OCI-LY3 (cell line): ENCODE measurements around the gene PTPRM.

Experiments used
- H2AFZ ChIP-seq: fragments of 200-600, 300-600 bp; shearing (Covaris generic); 2 replicates; pipeline ENCODE4 v1.6.0; 2014; ENCODE audit warnings: antibody characterized with exemption, low read depth, low read length
- H3K27ac ChIP-seq: fragments of 200-600, 300-600 bp; sonication (generic); 2 replicates; pipeline ENCODE4 v1.5.1; 2014; ENCODE audit warnings: mild to moderate bottlenecking, low read length, moderate library complexity, mixed read lengths
- H3K27me3 ChIP-seq: fragments of 200-600, 300-600 bp; sonication (generic); 2 replicates; pipeline ENCODE4 v1.6.1; 2014; ENCODE audit warnings: low read depth, low read length, mixed read lengths
- H3K36me3 ChIP-seq: fragments of 200-600, 300-600 bp; sonication (generic); replicated peaks from 2 replicates; pipeline ENCODE3; 2014; ENCODE audit warnings: low read depth, low read length, mixed read lengths
- H3K4me1 ChIP-seq: fragments of 300-600, 200-600 bp; sonication (generic); 2 replicates; pipeline ENCODE4 v1.6.1; 2014; ENCODE audit warnings: low read length, mixed read lengths
- H3K4me2 ChIP-seq: fragments of 200-600, 300-600 bp; sonication (generic); 2 replicates; pipeline ENCODE4 v1.6.1; 2014; ENCODE audit warnings: low read length, mixed read lengths
- H3K4me3 ChIP-seq: fragments of 300-600, 200-600 bp; sonication (generic); 2 replicates; pipeline ENCODE4 v1.5.1; 2014; ENCODE audit warnings: antibody characterized with exemption, mild to moderate bottlenecking, low read length, moderate library complexity
- H3K79me2 ChIP-seq: fragments of 300-600, 200-600 bp; shearing (Covaris generic); 2 replicates; pipeline ENCODE4 v1.6.1; 2014; ENCODE audit warnings: mild to moderate bottlenecking, low read length, mixed read lengths
- H3K9ac ChIP-seq: fragments of 300-600, 200-600 bp; shearing (Covaris generic); 2 replicates; pipeline ENCODE4 v1.6.0; 2014; ENCODE audit warnings: mild to moderate bottlenecking, low read length, moderate library complexity
- H3K9me3 ChIP-seq: fragments of 200-600, 300-600 bp; shearing (Covaris generic); 2 replicates; pipeline ENCODE4 v1.6.1; 2014; ENCODE audit warnings: low read length, mixed read lengths; ENCODE audit not compliant: insufficient read depth
- H4K20me1 ChIP-seq: fragments of 200-600, 300-600 bp; sonication (generic); 2 replicates; pipeline ENCODE4 v1.6.1; 2016; ENCODE audit warnings: low read length, mixed read lengths; ENCODE audit not compliant: insufficient read depth
- EZH2phosphoT487 ChIP-seq: fragments of 200-600 bp; shearing (Covaris generic); IDR thresholded peaks from 2 replicates; pipeline ENCODE4 v1.6.1; 2018; ENCODE audit warnings: antibody characterized with exemption, mixed run types, low read depth
- TF ChIP-seq, protein P1 (sequence below): fragments of 200-600, 300-600 bp; sonication (generic); IDR thresholded peaks from 2 replicates; pipeline ENCODE4 v1.5.1; 2014; ENCODE audit warnings: antibody characterized with exemption, low read length, low read depth

Gene PTPRM

DNA sequence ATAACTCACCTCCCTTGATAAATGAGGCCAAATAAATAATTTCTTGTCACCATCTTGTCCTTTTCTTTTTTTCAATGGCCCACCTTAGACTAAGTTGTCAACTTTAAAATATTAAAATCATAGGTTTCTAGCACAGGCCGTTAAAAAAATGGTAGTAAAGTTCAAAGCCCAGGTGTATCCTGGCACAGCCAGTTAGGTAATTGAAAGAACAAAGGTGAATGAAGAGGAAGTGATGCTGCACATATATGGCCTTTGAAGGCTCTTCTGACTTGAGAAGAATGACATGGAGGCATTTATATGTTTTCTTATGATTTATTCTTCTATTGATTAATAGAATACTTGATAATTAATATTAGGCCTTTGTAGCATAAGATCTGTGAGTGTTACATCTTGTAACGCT, 208.7 kb downstream of the PTPRM start:
- H3K4me2 ChIP-seq = no peak overlapping the region
- H3K79me2 ChIP-seq = no peaks in the 10 kb centered on the region

DNA sequence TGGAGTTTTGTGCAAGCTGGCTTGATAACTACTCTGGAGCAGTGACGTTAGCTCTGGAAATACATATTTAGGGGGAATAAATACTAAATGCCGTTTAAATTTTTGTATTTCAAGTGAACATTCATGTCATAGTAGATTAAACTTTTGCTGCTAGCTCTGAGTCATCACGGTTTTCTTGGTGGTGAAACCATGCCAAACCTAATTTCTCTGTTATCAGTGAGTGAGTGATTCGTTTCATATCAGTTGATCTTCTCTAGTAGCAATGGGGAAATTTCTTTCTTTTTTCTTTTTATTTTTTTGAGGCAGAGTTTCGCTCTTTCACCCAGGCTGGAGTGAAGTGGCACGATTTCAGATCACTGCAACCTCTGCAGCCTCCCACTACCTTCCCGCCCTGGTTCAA, 211.1 kb downstream of the PTPRM start:
- Histone ChIP-seq H3K27me3 (no peaks in the 10 kb centered on the region), H3K9ac (no peak overlapping the region), H3K79me2 (no peaks in the 10 kb centered on the region), H2AFZ (no peak overlapping the region), H3K36me3 (no peaks in the 10 kb centered on the region), H3K4me1 (no peaks in the 10 kb centered on the region), H3K4me3 (no peak overlapping the region), H3K9me3 (no peaks in the 10 kb centered on the region), H4K20me1 (no peaks in the 10 kb centered on the region), H3K27ac (no peak overlapping the region), H3K4me2 (no peak overlapping the region)
- no peak for TF ChIP-seq EZH2phosphoT487
- TF ChIP-seq, protein P1, sequence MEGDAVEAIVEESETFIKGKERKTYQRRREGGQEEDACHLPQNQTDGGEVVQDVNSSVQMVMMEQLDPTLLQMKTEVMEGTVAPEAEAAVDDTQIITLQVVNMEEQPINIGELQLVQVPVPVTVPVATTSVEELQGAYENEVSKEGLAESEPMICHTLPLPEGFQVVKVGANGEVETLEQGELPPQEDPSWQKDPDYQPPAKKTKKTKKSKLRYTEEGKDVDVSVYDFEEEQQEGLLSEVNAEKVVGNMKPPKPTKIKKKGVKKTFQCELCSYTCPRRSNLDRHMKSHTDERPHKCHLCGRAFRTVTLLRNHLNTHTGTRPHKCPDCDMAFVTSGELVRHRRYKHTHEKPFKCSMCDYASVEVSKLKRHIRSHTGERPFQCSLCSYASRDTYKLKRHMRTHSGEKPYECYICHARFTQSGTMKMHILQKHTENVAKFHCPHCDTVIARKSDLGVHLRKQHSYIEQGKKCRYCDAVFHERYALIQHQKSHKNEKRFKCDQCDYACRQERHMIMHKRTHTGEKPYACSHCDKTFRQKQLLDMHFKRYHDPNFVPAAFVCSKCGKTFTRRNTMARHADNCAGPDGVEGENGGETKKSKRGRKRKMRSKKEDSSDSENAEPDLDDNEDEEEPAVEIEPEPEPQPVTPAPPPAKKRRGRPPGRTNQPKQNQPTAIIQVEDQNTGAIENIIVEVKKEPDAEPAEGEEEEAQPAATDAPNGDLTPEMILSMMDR = no peak

More for the DNA sequence above, 208.7 kb downstream of the PTPRM start:
- Histone ChIP-seq H3K36me3 (no peaks in the 10 kb centered on the region), H3K4me3 (no peak overlapping the region), H3K27ac (no peak overlapping the region), H4K20me1 (no peaks in the 10 kb centered on the region), H3K4me1 (no peaks in the 10 kb centered on the region), H3K27me3 (no peaks in the 10 kb centered on the region), H2AFZ (no peak overlapping the region), H3K9me3 (no peaks in the 10 kb centered on the region), H3K9ac (no peak overlapping the region)
- no peak for TF ChIP-seq EZH2phosphoT487
- TF ChIP-seq, protein P1 = no peak

DNA sequence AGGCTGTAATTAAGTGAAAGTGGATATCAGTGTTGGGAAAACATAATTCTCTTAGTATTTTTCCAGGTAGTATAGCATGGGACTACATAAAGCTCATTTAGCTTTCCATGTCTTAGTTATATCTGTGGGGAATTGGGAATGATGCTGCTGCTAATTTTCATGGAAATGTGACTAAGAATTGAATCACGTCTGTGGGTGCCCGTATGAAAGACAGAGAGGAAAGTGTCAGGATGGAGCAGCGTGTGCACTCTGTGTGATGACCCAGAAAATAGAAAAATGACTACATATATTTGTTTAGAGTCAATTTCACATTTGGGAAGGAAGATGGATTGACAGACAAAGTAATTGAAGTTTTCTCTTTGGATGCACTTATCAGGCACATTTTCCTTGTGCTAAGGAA, 212.1 kb downstream of the PTPRM start:
- Histone ChIP-seq H3K4me2 (no peak overlapping the region), H3K27me3 (no peaks in the 10 kb centered on the region), H3K27ac (no peak overlapping the region), H3K79me2 (no peaks in the 10 kb centered on the region), H3K9me3 (no peaks in the 10 kb centered on the region), H2AFZ (no peak overlapping the region), H3K36me3 (no peaks in the 10 kb centered on the region), H3K9ac (no peak overlapping the region), H3K4me3 (no peak overlapping the region), H4K20me1 (no peaks in the 10 kb centered on the region), H3K4me1 (no peaks in the 10 kb centered on the region)
- TF ChIP-seq, protein P1 = no peak
- TF ChIP-seq EZH2phosphoT487 = no peak

DNA sequence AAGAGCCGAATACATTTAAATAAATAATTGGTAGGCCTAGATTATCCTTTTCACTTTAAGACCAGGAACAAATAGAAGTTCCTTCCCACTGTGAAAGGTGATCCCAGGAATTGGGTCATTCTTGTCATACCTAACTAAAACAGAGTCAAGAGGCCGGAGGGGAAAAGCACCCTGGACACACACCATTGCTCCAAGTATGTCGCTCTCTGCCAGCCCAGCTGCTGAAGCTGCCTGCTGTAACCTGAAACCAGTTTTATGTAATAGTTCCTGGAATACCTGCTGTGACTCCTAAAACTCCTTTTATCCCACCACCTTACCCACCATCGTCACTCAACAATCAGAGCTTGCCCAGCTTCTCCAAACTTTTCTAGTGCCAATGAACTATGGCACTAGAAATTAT, 217.1 kb downstream of the PTPRM start:
- Histone ChIP-seq H3K27me3 (no peaks in the 10 kb centered on the region), H3K4me1 (no peaks in the 10 kb centered on the region), H4K20me1 (no peaks in the 10 kb centered on the region), H3K79me2 (no peaks in the 10 kb centered on the region), H2AFZ (no peak overlapping the region), H3K27ac (no peak overlapping the region), H3K36me3 (no peaks in the 10 kb centered on the region), H3K4me2 (no peak overlapping the region), H3K9ac (no peak overlapping the region), H3K9me3 (no peaks in the 10 kb centered on the region), H3K4me3 (no peak overlapping the region)
- TF ChIP-seq, protein P1 = no peak
- TF ChIP-seq EZH2phosphoT487 = no peak
